Measurements from ENCODE around the gene CHRNB4.

CHRNB4 gene

GRCh38 chr15:78667578-78668236 lies 26.7 kb upstream of the CHRNB4 start:
- FAIRE-seq (no peak), DNase-seq (ENCODE audit: insufficient read length, low spot score) (no peak)
- TF ChIP-seq CTCF (IDR thresholded peaks at IDR 0.05; ENCODE audit: insufficient read depth, missing control alignments) = no peak

- TF ChIP-seq CTCF (IDR thresholded peaks at IDR 0.05; ENCODE audit: insufficient read depth, missing control alignments) = no peak
- no peak for DNase-seq (ENCODE audit: insufficient read length, low spot score)
- FAIRE-seq = no peak
Measured at GRCh38 chr15:78666010-78666409, 25.0 kb upstream of the CHRNB4 start.

DNA sequence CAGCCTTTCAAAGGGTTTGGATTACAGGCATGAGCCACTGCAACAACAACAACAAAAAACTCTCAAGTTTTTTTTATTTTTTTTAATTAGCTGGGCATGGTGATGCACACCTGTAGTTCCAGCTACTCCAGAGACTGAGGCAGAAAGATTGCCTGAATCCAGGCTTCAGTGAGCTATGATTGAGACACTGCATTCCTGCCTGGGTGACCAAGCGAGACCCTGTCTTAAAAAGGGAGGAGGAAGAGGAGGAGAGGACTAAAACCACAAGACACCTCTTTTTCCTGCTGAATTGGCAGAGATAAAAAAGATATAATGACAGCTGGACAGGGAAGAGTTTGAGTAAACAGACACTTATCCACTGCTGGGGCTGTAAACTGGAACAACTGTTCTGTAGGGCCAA lies 22.7 kb upstream of the CHRNB4 start:
- FAIRE-seq (no peak), DNase-seq (ENCODE audit: insufficient read length, low spot score) (no peak)
- no peak for TF ChIP-seq CTCF (IDR thresholded peaks at IDR 0.05; ENCODE audit: insufficient read depth, missing control alignments)

DNA sequence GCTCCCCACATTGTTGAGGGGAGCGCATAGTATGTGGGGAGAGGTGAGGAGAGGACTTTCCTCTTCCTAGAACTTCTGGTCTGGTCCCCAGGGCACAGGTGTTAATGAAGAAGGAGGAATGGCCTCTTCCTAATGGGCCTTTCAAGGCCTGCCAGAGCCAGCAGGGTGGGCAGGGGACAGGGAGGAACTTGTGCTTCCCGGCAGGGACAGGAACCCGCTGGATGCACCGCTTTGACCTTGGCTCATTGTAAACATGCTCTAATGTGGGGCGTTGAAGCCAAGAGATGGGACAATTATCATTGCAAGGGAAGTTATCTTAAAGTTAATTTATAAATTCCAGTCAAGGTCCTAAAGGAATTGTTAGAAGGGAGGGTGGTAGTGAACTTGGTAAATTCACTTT lies 21.0 kb upstream of the CHRNB4 start:
- no peak for FAIRE-seq
- no peak for TF ChIP-seq CTCF (IDR thresholded peaks at IDR 0.05; ENCODE audit: insufficient read depth, missing control alignments)

GRCh38 chr15:78661001-78661400 lies 20.0 kb upstream of the CHRNB4 start:
- FAIRE-seq (no peak), DNase-seq (ENCODE audit: insufficient read length, low spot score) (no peak)
- no peak for TF ChIP-seq CTCF (IDR thresholded peaks at IDR 0.05; ENCODE audit: insufficient read depth, missing control alignments)

More for the DNA sequence above, 21.0 kb upstream of the CHRNB4 start:
- no peak for DNase-seq (ENCODE audit: insufficient read length, low spot score)

DNA sequence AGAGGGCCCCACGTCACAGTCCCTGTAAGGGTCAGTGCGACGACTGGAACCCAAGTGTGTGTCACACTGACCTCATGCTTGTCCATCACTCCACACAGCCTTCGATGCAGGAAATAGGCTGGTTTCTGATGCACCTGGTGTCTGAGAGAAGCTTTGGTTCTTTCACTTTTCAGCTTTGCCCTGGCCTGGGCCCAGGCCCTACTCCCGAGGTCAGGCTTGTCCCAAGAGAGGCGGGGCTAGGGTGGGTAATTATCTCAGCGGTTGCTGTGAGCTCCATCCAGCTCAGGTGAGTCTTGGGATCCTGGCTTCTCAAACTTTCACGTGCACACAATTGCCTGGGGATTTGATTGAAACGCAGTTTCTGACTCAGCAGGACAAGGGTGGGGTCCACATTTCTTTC lies 19.6 kb upstream of the CHRNB4 start:
- no peak for FAIRE-seq
- no peak for TF ChIP-seq CTCF (IDR thresholded peaks at IDR 0.05; ENCODE audit: insufficient read depth, missing control alignments)

GRCh38 chr15:78658823-78659222 lies 17.8 kb upstream of the CHRNB4 start:
- FAIRE-seq = no peak
- no peak for DNase-seq (ENCODE audit: insufficient read length, low spot score)
- no peak for TF ChIP-seq CTCF (IDR thresholded peaks at IDR 0.05; ENCODE audit: insufficient read depth, missing control alignments)

More for the DNA sequence above, 19.6 kb upstream of the CHRNB4 start:
- no peak for DNase-seq (ENCODE audit: insufficient read length, low spot score)
